SIG-M5 treated with dmso at 0.1 percent for 504 hours (cell line): ENCODE data around the gene GCGR.
"Not testable (repeated sequence)": the region's sequence is repeated elsewhere in the genome, so short reads cannot be mapped to it uniquely, and the experiment has no call there.

ENCODE experiments used
- DNase-seq: peaks from one replicate; lab custom pipeline; 2025; ENCODE audit not compliant: unreplicated experiment; lab: John Stamatoyannopoulos, UW

GCGR gene

DNA sequence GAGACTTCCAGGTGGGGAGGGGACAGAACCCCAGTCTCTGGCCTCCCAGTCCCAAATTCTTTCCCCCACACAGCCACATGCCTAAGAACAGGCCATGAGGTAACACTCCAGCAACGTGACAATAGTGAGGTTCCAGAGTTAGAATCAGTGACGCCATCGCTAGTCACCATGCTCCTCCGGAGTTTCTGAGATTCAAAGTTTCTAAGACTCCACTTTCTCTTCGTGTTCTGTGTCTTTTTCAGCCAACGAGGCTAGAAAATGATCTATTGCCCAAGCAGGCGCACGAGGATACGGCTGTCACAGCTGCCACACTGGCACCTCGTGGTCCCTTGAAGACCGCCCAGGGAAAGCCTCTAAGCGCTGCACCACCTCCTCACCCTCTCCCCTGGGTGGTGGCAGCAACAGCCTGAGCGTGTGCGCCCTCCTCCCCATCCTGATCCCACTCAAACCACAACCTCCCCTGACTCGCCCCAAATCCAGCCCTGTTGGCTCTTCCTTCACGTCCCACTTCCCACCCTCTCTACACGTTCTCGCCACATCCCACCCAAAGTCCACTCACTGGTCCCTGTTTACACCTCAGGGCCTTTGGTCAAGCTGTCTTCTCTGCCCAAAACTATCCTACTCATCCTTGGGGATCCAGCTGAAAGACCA, 28.1 kb downstream of the GCGR start:
- DNase-seq, result peak; percentile 88

DNA sequence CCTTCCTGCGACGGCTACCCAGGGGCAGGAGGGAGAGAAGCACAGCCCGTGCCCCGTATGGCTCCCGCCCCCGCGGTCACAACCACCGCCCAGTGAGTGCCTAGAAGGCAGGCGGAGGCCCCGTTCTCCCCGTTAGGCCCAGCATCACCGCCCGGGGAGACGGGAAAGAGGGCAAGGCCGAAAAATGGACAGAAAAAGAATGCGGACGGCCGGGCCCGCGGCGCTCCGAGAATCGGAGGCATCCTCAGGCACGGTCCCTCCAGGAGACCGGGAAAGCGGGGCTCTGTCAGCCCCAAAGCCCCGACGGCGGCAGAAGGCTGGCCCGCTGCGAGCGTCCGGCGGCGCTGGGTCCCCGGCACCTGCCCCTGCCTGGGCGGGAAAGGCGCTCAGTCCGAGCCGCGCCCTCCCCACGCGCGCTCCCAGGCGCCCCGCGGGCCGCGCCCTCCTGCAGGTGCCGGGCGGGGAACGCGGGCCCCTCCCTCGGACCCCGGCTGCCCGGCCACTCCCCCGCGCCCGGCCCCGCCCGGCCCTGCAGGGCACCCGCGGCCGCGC, 28.7 kb downstream of the GCGR start:
- no peak for DNase-seq

DNA sequence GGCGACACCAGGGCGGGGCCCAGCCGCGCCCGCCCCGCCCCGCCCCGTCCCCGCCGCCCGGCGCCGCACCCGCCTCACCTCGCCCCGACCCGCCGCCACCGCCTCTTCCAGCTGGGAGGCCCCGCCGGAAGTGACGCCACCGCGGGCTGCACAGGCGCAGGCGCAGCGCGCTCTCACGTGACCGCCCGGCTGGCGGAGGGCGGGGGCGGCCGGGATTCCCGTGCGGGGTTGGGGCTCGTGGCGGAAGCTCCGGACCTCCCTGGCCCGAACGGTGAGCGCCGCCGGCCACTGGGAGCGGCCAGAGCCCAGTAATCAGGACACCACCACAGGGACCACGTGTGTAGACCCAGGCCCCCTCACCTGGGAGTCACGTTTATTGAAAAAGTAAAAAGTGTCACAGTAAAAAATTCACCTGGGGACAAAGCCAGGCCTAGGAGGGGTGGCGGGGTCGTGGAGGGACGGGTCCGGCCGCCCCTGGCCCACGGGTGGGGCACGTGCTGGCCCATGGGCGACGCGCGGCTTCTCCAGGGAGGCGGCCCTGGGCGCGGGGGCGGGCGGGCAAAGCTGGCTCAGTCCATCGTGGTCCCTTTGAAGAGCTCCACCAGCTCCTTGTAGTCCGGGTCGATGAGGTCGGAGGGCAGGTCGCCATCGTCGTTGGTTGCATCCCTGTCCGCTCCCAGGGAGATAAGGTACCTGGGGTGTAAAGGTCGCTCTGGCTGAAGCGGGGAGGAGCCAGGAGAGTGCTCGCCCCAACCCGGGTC, 29.4 kb downstream of the GCGR start, which contains the start of gene MCRIP1:
Gene MCRIP1, minus strand, starts transcription at position 132 of the 761 bp plus-strand sequence. CDS start 8,785 bp downstream, outside the sequence.
- DNase-seq, result peak; percentile 84

DNA sequence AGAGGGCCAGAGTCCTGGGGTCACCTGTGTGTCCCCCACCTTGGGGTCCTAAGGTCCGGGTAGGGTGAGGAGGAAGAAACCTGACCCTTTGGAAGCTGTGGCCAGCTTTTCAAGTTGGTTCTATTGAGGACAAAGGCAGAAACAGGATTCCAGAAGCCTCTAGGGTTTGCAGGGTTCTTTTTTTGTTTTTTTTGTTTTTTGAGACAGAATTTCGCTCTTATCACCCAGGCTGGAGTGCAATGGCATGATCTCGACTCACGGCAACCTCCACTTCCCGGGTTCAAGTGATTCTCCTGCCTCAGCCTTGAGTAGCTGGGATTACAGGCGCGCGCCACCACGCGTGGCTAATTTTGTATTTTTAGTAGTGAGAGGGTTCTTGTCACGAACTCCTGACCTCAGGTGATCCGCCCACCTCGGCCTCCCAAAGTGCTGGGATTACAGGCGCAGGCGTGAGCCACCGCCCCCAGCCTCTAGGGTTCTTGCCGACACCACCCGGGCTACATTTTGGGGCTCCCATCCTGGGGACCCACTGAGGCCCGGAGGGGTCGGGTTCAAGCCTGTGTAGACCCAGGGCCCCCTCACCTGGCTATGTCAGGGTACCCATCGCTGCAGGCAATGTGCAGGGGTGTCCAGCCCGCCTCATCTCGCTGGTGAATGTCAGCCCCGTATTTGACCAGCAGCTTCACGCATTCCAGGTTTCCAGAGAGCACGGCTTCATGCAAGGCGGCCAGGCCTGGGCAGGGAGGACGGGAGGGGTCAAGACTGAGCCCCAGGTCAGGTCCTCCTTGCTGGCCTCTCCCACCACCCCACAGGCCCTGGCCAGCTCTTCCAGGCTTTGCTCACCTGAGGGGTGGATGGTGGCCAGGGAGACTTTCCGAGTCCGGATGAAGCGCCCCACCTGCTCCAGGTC, 30.2 kb downstream of the GCGR start:
- peak; percentile 43 for DNase-seq

DNA sequence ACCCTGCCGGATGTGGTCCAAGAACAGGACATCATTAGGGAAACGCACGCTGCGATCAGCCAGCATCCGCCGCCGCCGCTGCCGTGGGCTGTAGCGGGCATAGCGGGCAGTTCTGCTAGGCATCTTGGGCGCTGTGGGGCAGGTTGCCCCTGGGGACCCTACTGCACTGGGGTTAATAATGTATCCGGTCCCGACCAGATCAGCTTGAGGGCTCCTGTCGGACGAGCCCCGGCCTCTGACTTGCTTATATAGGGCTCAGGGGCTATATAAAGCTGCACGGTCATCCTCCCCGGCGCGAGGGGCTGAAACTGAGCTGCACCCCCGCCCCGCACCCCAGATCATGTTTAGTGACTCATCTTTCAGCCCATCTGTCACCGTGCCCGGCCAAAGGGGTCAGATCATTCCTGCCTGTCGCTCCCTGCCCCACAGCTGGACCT, 30.9 kb downstream of the GCGR start, which contains the start of gene PPP1R27:
Gene PPP1R27, minus strand, starts transcription at position 220 of the 437 bp plus-strand sequence. Its CDS starts 97 bp downstream, at position 123.
- DNase-seq, result peak; percentile 84

DNA sequence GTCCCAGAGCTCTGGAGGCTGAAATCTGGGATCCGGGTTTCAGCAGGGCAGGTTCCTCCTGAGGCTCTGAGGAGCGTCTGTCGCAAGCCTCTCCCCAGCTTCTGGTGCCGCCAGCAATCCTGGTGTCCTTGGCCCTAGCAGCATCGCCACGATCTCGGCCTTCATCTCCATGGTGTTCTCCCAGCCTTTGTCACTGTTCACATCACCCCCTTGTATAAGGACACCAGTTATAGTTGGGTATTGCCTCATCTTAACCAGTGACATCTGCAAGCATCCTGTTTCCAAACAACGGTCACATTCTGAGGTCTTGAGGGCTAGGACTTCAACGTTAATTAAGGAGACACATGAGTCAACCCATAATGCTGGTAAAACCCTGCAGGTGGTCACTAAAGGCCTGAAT, 33.7 kb downstream of the GCGR start:
- peak; percentile 100 for DNase-seq

DNA sequence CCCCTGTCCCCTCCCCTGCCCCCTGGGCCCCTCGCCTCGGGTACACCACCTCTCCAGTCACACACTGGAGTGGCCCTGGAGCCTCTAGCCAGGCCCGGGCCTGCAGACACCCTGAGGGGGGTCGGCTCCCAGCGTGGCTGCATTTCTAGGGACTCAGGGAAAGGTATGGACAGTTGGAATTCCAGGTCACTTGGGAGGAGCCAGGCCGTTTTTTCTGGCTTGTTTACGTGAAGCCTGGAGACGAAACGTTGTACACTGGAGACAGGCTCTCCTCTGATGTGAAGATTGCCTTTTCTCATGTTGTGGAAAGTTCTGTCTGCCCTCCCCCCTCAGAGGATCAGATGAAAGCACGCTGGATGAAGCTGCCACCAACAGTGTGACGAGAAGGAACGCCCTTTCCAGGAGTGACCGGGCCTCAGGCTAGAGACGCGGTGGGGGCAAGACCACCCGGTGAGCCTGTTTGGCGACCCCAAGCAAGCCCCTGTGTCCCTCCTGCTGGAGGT, 34.9 kb downstream of the GCGR start:
- no peak for DNase-seq

DNA sequence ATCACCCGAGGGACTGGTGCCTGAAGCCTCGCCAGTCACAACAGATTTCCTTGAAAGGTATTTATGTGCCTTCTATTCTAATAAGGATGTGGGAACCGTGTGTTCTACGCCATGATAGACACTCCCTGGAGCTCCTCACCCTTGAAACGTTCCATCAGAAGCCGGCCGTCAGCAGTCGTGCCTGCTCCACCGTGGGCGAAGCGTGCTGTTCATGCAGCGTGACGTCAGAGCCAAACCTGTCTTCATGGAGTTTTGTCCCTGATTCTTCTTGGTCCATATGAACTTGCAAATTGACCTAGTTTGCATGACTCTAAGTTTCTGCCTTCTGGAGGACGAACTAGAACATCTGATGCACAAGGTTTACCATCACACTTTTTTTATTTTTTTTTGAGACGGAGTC, 35.4 kb downstream of the GCGR start:
- no peak for DNase-seq

DNA sequence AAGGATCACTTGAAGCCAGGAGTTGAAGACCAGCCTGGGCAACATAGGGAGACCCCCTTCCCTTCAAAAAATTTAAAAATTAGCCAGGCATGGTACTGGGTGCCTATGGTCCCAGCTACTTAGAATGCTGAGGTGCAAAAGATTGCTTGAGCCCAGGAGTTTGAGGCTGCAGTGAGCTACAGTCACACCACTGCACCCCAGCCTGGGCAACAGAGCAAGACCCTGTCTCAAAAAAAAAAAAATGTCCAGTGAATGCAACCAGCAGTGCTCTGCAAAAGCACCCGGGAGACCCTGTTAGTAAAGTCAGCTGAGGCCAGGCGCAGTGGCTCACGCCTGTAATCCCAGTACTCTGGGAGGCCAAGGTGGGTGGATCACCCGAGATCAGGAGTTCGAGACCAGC, 36.1 kb downstream of the GCGR start:
- DNase-seq, result not testable (repeated sequence)

DNA sequence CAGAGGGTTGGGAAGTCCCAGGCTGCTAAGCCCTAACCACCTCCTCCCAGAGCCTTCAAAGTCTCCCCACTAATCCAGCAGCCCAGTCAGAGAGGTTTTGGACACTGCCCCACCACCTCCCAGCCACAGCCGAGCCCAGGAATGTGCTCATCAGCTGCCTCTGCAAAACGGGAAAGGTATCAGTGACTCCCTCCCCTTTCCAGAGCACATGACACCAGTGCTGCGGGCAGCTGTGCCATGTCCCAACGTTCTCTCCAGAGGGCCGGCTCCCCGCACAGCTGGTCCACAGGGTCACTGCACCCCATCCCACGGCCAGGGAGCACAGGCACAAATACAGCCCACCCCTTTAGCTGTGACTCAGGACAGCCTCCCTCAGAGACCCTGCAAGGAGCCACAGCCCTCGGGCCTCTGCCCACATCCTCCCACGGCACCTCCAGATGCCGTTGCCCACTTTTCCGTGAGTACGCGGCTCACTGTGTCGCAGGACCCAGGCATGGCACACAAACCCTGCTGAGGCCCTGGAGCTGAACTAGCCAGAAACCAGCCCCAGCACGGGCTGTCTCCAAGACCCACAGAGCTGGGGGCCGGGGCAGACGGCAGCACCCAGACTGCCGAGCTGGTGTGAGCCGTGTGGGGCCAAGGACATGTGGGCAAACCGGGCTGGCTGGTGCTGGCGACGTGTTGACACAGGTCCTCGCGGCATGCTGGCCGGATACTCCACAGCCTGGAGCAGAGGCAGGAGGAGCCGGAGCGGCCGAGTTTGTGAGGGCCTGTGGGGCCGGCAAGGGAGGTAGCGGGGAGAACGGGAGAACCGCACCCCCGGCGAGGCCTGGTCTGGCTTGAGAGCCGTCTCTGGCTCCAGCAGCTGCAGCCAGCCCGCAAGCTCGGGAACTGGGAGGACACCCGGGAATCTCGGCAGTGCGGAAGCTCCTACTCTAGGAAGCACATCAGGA, 37.2 kb downstream of the GCGR start:
- peak; percentile 60 for DNase-seq

DNA sequence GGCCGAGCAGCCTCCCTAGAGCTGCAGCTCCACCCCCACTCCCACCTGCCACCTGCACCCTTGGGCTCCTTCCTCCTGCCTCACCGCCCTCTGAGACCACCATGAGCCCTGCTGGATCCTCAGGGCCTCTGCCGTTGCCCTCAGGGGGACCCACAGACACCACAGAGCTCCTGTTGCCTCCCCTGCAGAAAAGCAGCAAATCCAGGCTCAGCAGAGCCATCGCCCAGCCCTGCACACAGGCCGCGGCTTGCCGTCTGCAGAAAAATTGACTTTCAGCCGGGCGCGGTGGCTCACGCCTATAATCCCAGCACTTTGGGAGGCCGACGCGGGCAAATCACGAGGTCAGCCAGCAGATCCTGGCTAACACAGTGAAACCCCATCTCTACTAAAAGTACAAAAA, 37.9 kb downstream of the GCGR start:
- no peak for DNase-seq

DNA sequence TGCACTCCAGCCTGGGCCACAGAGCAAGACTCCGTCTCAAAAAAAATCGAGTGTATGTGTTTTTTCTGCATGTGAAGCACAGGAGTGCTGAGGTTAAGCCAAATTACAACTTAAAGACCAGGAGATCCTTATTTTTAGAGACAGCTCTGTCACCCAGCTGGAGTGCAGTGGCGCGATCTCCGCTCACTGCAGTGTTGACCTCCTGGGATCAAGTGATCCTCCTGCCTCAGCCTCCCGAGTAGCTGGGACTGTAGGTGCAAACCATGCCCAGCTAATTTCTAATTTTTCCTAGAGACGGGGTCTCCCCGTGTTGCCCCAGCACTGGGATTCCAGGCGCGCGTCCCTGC, 38.4 kb downstream of the GCGR start:
- no peak for DNase-seq

DNA sequence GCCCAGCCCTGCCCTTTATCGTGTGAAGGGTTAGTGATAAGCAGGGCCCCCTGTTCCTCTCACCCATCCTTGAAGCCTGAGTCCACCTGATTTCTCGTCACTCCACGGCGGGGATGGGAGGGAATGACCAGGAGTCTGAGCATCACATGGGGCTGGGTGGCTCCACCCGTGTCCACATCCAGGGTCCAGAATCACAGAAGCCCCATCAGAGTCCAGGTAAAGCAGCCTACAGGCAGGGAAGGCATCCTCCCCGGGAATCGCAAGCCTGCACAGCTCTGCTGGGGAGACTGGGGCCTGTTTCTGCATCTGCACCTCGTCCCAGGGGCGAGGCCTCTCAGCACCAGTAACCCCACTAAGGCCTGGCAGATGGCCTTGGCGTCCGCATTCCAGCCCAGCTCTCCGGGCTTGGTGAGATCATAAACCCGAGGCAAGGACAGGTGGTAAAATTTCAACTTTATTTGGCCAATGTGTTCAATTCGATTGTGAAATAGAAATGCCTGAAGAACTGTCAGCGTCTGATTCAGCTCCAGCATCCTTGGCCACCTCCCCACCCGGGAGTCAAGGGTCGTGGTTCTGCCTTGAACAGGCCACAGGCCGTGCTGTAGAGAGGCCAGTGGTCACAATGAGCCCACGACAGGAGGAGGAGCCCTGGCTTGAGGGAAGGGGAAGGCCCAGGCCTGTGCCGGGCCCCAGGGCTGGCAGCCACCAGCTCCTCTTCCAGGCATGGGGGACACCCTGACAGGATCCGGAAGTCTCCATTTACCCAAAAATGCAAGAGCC, 39.0 kb downstream of the GCGR start:
- no peak for DNase-seq

DNA sequence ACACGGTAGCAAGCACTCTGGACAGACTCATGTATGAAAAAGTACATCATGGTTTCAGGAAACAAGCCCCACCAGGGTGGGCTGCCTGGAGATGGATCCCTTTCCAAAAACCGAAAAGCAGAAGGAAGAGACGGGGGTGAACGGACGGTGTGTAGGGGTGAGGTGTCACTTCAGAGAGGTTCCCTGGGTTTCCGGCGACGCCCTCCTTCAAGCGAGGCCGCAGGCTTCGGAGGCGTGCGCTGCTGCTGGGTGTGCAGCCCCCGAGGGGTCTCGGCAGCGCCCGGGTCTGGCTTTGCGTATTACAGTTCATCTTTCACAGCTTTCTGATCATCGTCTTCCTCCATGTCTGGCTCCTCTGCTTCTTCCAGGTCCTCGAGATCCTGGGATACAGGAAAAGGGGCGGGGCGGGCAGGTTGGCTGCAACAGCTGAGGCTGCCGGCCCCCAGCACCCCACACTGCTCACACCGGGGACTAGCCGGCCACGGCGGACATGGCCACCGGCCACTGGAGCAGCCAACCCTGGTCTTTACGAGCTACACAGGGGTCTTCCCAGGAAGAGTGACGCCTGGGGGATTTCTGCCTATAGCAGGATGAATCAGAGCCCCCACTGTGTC, 39.9 kb downstream of the GCGR start:
- DNase-seq, result no peak

DNA sequence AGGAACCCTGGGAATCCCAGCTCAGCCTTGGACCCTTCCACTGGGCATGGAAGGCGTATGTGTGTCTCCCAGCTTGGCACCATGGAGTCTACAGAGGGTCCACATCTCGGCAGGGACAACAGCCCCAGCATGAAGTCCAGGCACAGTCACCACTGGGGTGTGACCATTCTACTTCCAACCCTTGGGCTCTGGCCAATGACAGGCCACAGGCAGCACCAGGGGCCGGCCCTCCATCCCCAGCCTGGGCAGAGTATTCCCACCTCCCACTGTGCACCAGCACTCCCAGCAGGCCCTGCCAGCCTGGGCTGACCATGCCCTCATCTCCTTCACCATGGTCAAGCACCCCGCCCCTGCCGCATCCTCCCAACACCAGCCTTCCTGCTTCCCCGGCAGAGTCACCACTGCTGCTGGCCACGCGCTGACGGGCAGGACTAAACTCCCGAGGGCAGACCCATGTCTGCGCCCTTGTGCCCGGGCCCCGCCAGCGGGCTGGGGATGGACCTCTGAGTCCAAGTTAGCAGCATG, 40.4 kb downstream of the GCGR start:
- DNase-seq, result no peak

DNA sequence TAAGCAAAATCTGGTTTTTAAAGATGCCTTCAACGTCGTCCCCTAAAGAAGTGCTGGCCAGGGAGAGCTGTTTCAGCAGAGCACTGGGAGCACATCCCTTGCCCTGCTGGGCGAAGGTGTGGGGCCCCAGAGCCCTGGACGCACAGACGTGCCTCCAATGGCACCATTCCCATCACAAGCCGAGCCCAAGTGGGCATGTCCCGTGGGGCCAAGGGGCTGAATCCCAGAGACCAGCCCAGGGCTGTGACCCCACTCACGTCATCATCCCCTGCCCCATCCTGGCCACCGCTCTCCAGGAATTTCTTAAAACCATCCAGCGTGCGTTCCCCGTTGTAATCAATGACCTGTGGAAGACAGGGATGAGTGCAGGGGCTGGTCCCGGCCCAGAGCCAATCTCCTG, 40.9 kb downstream of the GCGR start:
- no peak for DNase-seq

DNA sequence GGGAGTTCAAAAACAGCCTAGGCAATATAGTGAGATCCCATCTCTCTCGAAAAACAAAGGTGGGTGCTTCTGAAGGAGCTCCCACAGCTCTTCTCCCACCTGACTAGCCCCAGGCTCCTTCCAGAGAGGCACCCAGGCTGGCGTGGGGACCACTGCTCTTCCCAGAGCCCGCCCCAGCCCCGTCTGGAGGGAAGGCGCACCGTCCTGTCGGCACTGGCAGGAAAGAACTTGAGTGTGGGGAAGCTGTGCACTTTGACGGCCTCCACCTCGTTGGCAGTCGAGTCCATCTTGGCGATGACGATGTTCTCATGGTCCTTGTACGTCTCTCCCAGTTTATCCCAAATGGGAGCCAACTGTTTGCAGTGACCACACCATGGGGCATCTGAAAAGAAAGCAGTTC, 41.4 kb downstream of the GCGR start:
- no peak for DNase-seq
